Left lobe of liver (tissue), 2 donors: ENCODE data around the gene SOX13. TPM values are rescaled to one million over a fixed set of nuclear protein-coding genes. Genes with fewer than 3 reads are reported as not detected.
A peak's percentile ranks its signal among the peaks of the same experiment; 100 is the strongest.

Experiments used
- ATAC-seq: fragments of 200-7000 bp; cut with Tn5 transposase; one replicate; pipeline ENCODE4 v1.9.1; 2020; ENCODE audit warnings: mild to moderate bottlenecking, moderate library complexity
- DNase-seq: peaks from one replicate; pipeline ENCODE4 v3.0.0-alpha.2; 2020; ENCODE audit warnings: low spot score
- total RNA-seq: library from RNA; stranded (reverse); gene quantifications from one replicate; pipeline ENCODE4 v1.2.1, GENCODE V29; 2021
- donor health status: DM: no; HTN: no; CAD: no; lungs with moderate emphysema.
- donor health status: DM: no; HTN: yes; CAD: no.

The SOX13 gene
- total RNA-seq, 1 donor from 2014 or later: 33.8 TPM

- ATAC-seq (peak; percentile 23), DNase-seq (no peak)
Observed at GRCh38 chr1:204059970-204060369, 12.9 kb upstream of the SOX13 start.

GRCh38 chr1:204062106-204062505 lies 10.8 kb upstream of the SOX13 start:
- ATAC-seq (no peak), DNase-seq (no peak)

- peak; percentile 71 for ATAC-seq
- DNase-seq: peak; percentile 58
Observed at GRCh38 chr1:204065174-204065985, 7.5 kb upstream of the SOX13 start.

- no peak for DNase-seq
- ATAC-seq: no peak
Observed at GRCh38 chr1:204065986-204066300, 7.0 kb upstream of the SOX13 start.

GRCh38 chr1:204067935-204068334 lies 5.0 kb upstream of the SOX13 start:
- no peak for ATAC-seq
- DNase-seq: no peak

- no peak for ATAC-seq
- DNase-seq: no peak
Observed at GRCh38 chr1:204069887-204070286, 3.0 kb upstream of the SOX13 start.

GRCh38 chr1:204070895-204071294 lies 2.0 kb upstream of the SOX13 start:
- DNase-seq: no peak
- ATAC-seq: no peak

GRCh38 chr1:204073837-204074273 lies 940 bp downstream of the SOX13 start:
- DNase-seq: peak; percentile 58
- ATAC-seq: peak; percentile 22

- DNase-seq (peak; percentile 92), ATAC-seq (peak; percentile 68)
Observed at GRCh38 chr1:204074274-204075138, 1.6 kb downstream of the SOX13 start.

GRCh38 chr1:204075139-204075521 lies 2.2 kb downstream of the SOX13 start:
- DNase-seq (peak; percentile 84), ATAC-seq (peak; percentile 72)

GRCh38 chr1:204075890-204076846 lies 3.3 kb downstream of the SOX13 start:
- no peak for DNase-seq
- ATAC-seq: no peak

GRCh38 chr1:204076891-204077290 lies 4.0 kb downstream of the SOX13 start:
- ATAC-seq: no peak
- no peak for DNase-seq

- DNase-seq (no peak), ATAC-seq (no peak)
Observed at GRCh38 chr1:204077979-204078696, 5.2 kb downstream of the SOX13 start.

GRCh38 chr1:204079608-204079999 lies 6.7 kb downstream of the SOX13 start:
- ATAC-seq: no peak
- no peak for DNase-seq

- DNase-seq: peak; percentile 65
- ATAC-seq: peak; percentile 52
Observed at GRCh38 chr1:204080163-204080903, 7.4 kb downstream of the SOX13 start.

GRCh38 chr1:204081164-204081790 lies 8.4 kb downstream of the SOX13 start:
- no peak for ATAC-seq
- DNase-seq: no peak

GRCh38 chr1:204081791-204082513 lies 9.0 kb downstream of the SOX13 start:
- DNase-seq (no peak), ATAC-seq (no peak)

- ATAC-seq (no peak), DNase-seq (no peak)
Observed at GRCh38 chr1:204083491-204083890, 10.6 kb downstream of the SOX13 start.
